Gastrocnemius medialis (tissue), 4 donors: ENCODE measurements around the gene SCML1. TPM values are rescaled to one million over a fixed set of nuclear protein-coding genes. Genes with fewer than 3 reads are reported as not detected.
"Not testable (repeated sequence)": the region's sequence is repeated elsewhere in the genome, so short reads cannot be mapped to it uniquely, and the experiment has no call there.

Experiments used
- ATAC-seq, 2 donors: fragments of 150-250 bp; one replicate each; pipeline ENCODE4 v1.9.1; 2016
- DNase-seq, 2 donors: peaks; one replicate each; pipeline ENCODE4 v3.0.0-alpha.2; 2019
- H3K27ac ChIP-seq, 4 donors: fragments of 200-600 bp; sonication (generic); 1 replicate in 1 of 4; 2 replicates in 3 of 4; pipeline ENCODE4 v1.5.1; 2016 to 2018; ENCODE audit warnings: mild to moderate bottlenecking in 2 of 4, moderate library complexity in 1 of 4
- H3K27me3 ChIP-seq, 3 donors: fragments of 200-600 bp; sonication (generic) in 2 of 3; 1 replicate in 1 of 3; 2 replicates in 2 of 3; pipeline versions ENCODE4 v1.5.1 to v1.6.0; 2016 to 2019; ENCODE audit warnings: mild to moderate bottlenecking in 1 of 3, moderate library complexity in 1 of 3
- H3K36me3 ChIP-seq, 2 donors: fragments of 200-600 bp; sonication (generic) in 1 of 2; one replicate each; pipeline ENCODE4 v1.5.1; 2017 to 2018
- H3K4me1 ChIP-seq, 2 donors: fragments of 200-600 bp; sonication (generic) in 1 of 2; one replicate each; pipeline ENCODE4 v1.5.1; 2016 to 2017; ENCODE audit warnings: mild to moderate bottlenecking in 2 of 2
- H3K4me3 ChIP-seq, 4 donors: fragments of 200-600 bp; sonication (generic) in 3 of 4; 1 replicate in 1 of 4; 2 replicates in 3 of 4; pipeline ENCODE4 v1.5.1; 2016 to 2019; ENCODE audit warnings: mild to moderate bottlenecking in 2 of 4
- H3K9me3 ChIP-seq, 3 donors: fragments of 200-600 bp; sonication (generic) in 2 of 3; 1 replicate in 1 of 3; 2 replicates in 2 of 3; pipeline ENCODE4 v1.5.1; 2016 to 2019
- CTCF ChIP-seq, 5 experiments: fragments of 450-650 bp in 3 of 5; fragments of 200-600 bp in 2 of 5; sonication (generic) in 2 of 5; IDR thresholded peaks in 4 of 5; conservative IDR thresholded peaks in 1 of 5; 1 replicate in 4 of 5; 2 replicates in 1 of 5; pipeline ENCODE4 v1.5.1; 2016 to 2019; ENCODE audit warnings: antibody characterized with exemption in 5 of 5, mild to moderate bottlenecking in 3 of 5, moderate library complexity in 3 of 5
- POLR2A ChIP-seq, 2 donors: fragments of 450-650 bp; IDR thresholded peaks; one replicate each; pipeline ENCODE4 v1.6.1; 2017; ENCODE audit warnings: antibody characterized with exemption in 2 of 2, mild to moderate bottlenecking in 2 of 2, moderate library complexity in 2 of 2
- in situ Hi-C, 4 donors: fragments of 200-750 bp; cut with MboI; loops; one replicate each; pipeline versions ENCODE4 v1.15.0 to v1.8.0; 2017; ENCODE audit warnings: low sequenced_read_pairs in 4 of 4
- intact Hi-C: fragments of 100-400 bp; cut with DNase I; formaldehyde crosslinking; loops from one replicate; pipeline ENCODE4 v1.15.1; 2023; ENCODE audit warnings: low total_unique reads
- total RNA-seq, 4 donors: library from RNA; depleted of rRNA; stranded (reverse); fragments of >200 nt; gene quantifications; one replicate each; pipeline versions ENCODE4 v1.1.0 to v1.2.3, GENCODE V29; 2016

SCML1 gene
- total RNA-seq, 4 donors from 2014 or later, result 5.6 to 29.0 (median 5.8) TPM

DNA sequence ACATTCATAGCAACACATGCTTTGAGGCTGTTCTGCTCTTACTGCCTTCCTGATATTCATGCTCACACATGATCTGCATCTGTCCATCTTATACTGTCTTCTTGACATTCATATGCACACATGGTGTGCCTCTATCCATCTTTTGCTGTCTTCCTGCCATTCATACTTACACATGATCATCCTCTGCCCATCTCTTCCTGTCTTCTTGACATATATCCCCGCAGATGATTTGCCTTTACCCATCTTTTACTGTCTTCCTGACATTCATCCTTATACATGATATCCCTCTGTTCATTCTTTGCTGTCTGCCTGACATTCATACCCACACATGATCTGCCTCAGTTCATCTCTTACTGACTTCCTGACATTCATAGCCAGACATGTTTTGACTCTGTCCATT, 36.8 kb downstream of the SCML1 start:
- intact Hi-C loops, result no loop called here
- DNase-seq (no peak), ATAC-seq (no peak)
- Histone ChIP-seq H3K27ac (no peak overlapping the region), H3K27me3 (peaks cover 0 to 3% (median 0%) of the 10 kb centered on the region in 3 donors), H3K36me3 (no peaks in the 10 kb centered on the region), H3K4me3 (no peak overlapping the region), H3K9me3 (no peaks in the 10 kb centered on the region), H3K4me1 (no peaks in the 10 kb centered on the region)
- in situ Hi-C loops, result no loop called here
- no peak for TF ChIP-seq POLR2A (IDR thresholded peaks at IDR 0.05)
- TF ChIP-seq CTCF (IDR thresholded peaks at IDR 0.05 in 4 of 5, conservative IDR thresholded peaks at IDR 0.05 in 1 of 5), result no peak

DNA sequence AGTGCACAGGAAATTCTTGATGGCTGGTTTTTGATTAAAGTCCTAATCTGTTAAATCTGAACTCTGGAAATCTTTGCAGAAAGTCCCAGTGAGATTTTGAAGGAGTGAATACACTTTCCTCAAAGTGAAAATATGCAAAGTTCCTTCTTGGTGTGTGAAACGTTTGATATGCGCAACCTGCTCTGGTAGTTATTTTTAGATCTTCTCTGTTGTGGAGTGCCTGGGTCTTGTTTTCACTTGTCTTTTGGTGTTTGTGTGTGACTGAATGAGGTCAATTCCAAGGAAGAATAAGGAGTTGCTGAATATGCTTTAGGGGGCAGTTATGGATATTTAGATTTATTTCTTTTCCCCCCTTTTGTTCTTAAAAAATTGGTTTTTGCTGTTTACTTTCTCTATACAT, 41.7 kb downstream of the SCML1 start:
- no peaks in the 10 kb centered on the region for H3K9me3 ChIP-seq
- in situ Hi-C loops, result loop anchor here in 2 of 4 donors (25.0 kb wide), 1 partner anchor 433 kb away; the partner anchor contains the start of gene BEND2 (in 2 of the 2)
- no peaks in the 10 kb centered on the region for H3K36me3 ChIP-seq
- no peak overlapping the region for H3K27ac ChIP-seq
- TF ChIP-seq CTCF (IDR thresholded peaks at IDR 0.05 in 4 of 5, conservative IDR thresholded peaks at IDR 0.05 in 1 of 5) (no peak), POLR2A (IDR thresholded peaks at IDR 0.05) (no peak)
- intact Hi-C loops, result no loop called here
- no peaks in the 10 kb centered on the region for H3K4me1 ChIP-seq
- DNase-seq (no peak), ATAC-seq (no peak)
- no peak overlapping the region for H3K4me3 ChIP-seq
- peaks cover 0 to under 1% (median 0%) of the 10 kb centered on the region in 3 donors for H3K27me3 ChIP-seq

GRCh38 chrX:17779434-17779833, 42.1 kb downstream of the SCML1 start:
- Histone ChIP-seq H3K27me3 (no peaks in the 10 kb centered on the region), H3K36me3 (no peaks in the 10 kb centered on the region), H3K9me3 (no peaks in the 10 kb centered on the region), H3K27ac (no peak overlapping the region), H3K4me1 (no peaks in the 10 kb centered on the region), H3K4me3 (no peak overlapping the region)
- in situ Hi-C loops (loop anchor here in 2 of 4 donors (25.0 kb wide), 1 partner anchor 433 kb away; the partner anchor contains the start of gene BEND2 (in 2 of the 2)), intact Hi-C loops (no loop called here)
- ATAC-seq, result no peak
- no peak for DNase-seq
- TF ChIP-seq CTCF (IDR thresholded peaks at IDR 0.05 in 4 of 5, conservative IDR thresholded peaks at IDR 0.05 in 1 of 5), result no peak
- no peak for TF ChIP-seq POLR2A (IDR thresholded peaks at IDR 0.05)

DNA sequence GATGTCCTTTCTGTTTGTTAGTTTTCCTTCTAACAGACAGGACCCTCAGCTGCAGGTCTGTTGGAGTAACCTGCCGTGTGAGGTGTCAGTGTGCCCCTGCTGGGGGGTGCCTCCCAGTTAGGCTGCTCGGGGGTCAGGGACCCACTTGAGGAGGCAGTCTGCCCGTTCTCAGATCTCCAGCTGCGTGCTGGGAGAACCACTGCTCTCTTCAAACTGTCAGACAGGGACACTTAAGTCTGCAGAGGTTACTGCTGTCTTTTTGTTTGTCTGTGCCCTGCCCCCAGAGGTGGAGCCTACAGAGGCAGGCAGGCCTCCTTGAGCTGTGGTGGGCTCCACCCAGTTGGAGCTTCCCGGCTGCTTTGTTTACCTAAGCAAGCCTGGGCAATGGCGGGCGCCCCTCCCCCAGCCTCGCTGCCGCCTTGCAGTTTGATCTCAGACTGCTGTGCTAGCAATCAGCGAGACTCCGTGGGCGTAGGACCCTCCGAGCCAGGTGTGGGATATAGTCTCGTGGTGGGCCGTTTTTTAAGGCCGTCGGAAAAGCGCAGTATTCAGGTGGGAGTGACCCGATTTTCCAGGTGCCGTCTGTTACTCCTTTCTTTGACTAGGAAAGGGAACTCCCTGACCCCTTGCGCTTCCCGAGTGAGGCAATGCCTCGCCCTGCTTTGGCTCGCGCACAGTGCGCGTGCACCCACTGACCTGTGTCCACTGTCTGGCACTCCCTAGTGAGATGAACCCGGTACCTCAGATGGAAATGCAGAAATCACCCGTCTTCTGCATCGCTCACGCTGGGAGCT, 49.5 kb downstream of the SCML1 start:
- not testable (repeated sequence) for H3K9me3 ChIP-seq, H3K27ac ChIP-seq, ATAC-seq, H3K36me3 ChIP-seq, DNase-seq, H3K4me1 ChIP-seq, H3K4me3 ChIP-seq, H3K27me3 ChIP-seq
- in situ Hi-C loops, result loop anchor here in 2 of 4 donors (25.0 kb wide), 1 partner anchor 426 kb away; the partner anchor contains the start of gene BEND2 (in 2 of the 2)
- intact Hi-C loops, result loop anchor here (10.0 kb wide), 1 partner anchor 428 kb away; no protein-coding TSS in a partner anchor

DNA sequence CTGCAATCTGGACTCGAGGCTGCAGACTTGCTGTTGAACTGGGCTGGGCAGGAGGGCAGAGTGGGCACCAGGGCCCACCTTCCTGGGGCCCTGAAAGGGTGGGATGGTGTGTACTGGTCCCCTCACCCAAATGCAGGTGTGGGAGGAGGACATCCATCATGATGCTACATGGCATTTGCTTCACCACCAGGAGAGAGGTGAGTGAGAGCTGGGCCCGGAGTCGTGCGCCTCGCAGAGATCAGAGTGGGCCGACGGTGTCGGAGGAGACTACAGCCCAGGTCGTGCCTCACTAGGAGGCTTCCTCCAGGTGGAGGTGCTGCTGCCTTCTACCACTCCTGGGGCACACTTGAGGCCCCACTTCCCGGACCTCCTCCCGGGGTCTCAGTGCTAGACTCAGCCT, 50.3 kb downstream of the SCML1 start:
- no peak for DNase-seq
- ATAC-seq, result no peak
- Histone ChIP-seq H3K4me1 (no peaks in the 10 kb centered on the region), H3K36me3 (no peaks in the 10 kb centered on the region), H3K4me3 (no peak overlapping the region), H3K27me3 (no peaks in the 10 kb centered on the region), H3K27ac (no peak overlapping the region), H3K9me3 (no peaks in the 10 kb centered on the region)
- in situ Hi-C loops (loop anchor here in 2 of 4 donors (25.0 kb wide), 1 partner anchor 425 kb away; the partner anchor contains the start of gene BEND2 (in 2 of the 2)), intact Hi-C loops (loop anchor here (10.0 kb wide), 1 partner anchor 427 kb away; no protein-coding TSS in a partner anchor)
- TF ChIP-seq POLR2A (IDR thresholded peaks at IDR 0.05), result no peak
- TF ChIP-seq CTCF (IDR thresholded peaks at IDR 0.05 in 4 of 5, conservative IDR thresholded peaks at IDR 0.05 in 1 of 5), result no peak
